ENCODE results near the gene CARM1. TPM values are rescaled to one million over a fixed set of nuclear protein-coding genes. Genes with fewer than 3 reads are reported as not detected.

CARM1 gene
- total and polyA plus RNA-seq, 2 of the 13 experiments (the other 11 are each of a cell fraction or from before 2014, with no cell fraction given), result 27.6 to 55.8 TPM

GRCh38 chr19:10928563-10929401, 57.4 kb downstream of the CARM1 start, which contains the start of the genes TIMM29 and YIPF2 (continued):
- TF ChIP-seq ZNF44 (CRISPR knock-in tag; IDR thresholded peaks at IDR 0.05), result 0 out of 2 replicates have a peak, but pooled peaks have one; percentile 57
- TF ChIP-seq, protein P1, sequence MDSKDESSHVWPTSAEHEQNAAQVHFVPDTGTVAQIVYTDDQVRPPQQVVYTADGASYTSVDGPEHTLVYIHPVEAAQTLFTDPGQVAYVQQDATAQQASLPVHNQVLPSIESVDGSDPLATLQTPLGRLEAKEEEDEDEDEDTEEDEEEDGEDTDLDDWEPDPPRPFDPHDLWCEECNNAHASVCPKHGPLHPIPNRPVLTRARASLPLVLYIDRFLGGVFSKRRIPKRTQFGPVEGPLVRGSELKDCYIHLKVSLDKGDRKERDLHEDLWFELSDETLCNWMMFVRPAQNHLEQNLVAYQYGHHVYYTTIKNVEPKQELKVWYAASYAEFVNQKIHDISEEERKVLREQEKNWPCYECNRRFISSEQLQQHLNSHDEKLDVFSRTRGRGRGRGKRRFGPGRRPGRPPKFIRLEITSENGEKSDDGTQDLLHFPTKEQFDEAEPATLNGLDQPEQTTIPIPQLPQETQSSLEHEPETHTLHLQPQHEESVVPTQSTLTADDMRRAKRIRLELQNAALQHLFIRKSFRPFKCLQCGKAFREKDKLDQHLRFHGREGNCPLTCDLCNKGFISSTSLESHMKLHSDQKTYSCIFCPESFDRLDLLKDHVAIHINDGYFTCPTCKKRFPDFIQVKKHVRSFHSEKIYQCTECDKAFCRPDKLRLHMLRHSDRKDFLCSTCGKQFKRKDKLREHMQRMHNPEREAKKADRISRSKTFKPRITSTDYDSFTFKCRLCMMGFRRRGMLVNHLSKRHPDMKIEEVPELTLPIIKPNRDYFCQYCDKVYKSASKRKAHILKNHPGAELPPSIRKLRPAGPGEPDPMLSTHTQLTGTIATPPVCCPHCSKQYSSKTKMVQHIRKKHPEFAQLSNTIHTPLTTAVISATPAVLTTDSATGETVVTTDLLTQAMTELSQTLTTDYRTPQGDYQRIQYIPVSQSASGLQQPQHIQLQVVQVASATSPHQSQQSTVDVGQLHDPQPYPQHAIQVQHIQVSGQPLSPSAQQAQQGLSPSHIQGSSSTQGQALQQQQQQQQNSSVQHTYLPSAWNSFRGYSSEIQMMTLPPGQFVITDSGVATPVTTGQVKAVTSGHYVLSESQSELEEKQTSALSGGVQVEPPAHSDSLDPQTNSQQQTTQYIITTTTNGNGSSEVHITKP (CRISPR knock-in tag; IDR thresholded peaks at IDR 0.05; ENCODE audit: low read depth), result no peak
- TF ChIP-seq FIP1L1 (IDR thresholded peaks at IDR 0.05; ENCODE audit: borderline replicate concordance, insufficient read depth, low read depth, low read length), result no peak
- no peak for TF ChIP-seq NCOA5 (CRISPR knock-in tag; IDR thresholded peaks at IDR 0.05)
- TF ChIP-seq, protein P2, sequence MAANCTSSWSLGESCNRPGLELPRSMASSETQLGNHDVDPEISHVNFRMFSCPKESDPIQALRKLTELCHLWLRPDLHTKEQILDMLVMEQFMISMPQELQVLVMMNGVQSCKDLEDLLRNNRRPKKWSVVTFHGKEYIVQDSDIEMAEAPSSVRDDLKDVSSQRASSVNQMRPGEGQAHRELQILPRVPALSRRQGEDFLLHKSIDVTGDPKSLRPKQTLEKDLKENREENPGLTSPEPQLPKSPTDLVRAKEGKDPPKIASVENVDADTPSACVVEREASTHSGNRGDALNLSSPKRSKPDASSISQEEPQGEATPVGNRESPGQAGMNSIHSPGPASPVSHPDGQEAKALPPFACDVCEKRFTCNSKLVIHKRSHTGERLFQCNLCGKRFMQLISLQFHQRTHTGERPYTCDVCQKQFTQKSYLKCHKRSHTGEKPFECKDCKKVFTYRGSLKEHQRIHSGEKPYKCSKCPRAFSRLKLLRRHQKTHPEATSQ (CRISPR knock-in tag; IDR thresholded peaks at IDR 0.05; ENCODE audit: borderline replicate concordance), result no peak
- no peak for TF ChIP-seq PATZ1 (CRISPR knock-in tag; IDR thresholded peaks at IDR 0.05)
- TF ChIP-seq, protein P3, sequence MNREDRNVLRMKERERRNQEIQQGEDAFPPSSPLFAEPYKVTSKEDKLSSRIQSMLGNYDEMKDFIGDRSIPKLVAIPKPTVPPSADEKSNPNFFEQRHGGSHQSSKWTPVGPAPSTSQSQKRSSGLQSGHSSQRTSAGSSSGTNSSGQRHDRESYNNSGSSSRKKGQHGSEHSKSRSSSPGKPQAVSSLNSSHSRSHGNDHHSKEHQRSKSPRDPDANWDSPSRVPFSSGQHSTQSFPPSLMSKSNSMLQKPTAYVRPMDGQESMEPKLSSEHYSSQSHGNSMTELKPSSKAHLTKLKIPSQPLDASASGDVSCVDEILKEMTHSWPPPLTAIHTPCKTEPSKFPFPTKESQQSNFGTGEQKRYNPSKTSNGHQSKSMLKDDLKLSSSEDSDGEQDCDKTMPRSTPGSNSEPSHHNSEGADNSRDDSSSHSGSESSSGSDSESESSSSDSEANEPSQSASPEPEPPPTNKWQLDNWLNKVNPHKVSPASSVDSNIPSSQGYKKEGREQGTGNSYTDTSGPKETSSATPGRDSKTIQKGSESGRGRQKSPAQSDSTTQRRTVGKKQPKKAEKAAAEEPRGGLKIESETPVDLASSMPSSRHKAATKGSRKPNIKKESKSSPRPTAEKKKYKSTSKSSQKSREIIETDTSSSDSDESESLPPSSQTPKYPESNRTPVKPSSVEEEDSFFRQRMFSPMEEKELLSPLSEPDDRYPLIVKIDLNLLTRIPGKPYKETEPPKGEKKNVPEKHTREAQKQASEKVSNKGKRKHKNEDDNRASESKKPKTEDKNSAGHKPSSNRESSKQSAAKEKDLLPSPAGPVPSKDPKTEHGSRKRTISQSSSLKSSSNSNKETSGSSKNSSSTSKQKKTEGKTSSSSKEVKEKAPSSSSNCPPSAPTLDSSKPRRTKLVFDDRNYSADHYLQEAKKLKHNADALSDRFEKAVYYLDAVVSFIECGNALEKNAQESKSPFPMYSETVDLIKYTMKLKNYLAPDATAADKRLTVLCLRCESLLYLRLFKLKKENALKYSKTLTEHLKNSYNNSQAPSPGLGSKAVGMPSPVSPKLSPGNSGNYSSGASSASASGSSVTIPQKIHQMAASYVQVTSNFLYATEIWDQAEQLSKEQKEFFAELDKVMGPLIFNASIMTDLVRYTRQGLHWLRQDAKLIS (CRISPR knock-in tag; IDR thresholded peaks at IDR 0.05), result no peak
- peak; percentile 94 for TF ChIP-seq SAP130 (CRISPR knock-in tag; IDR thresholded peaks at IDR 0.05; ENCODE audit: low read depth)
- peak; percentile 87 for TF ChIP-seq HOXA3 (CRISPR knock-in tag; IDR thresholded peaks at IDR 0.05)
- TF ChIP-seq MAF1 (CRISPR knock-in tag; IDR thresholded peaks at IDR 0.05; ENCODE audit: borderline replicate concordance), result no peak; the same call in 1 of the 2 replicates
- TF ChIP-seq DR1 (CRISPR knock-in tag; IDR thresholded peaks at IDR 0.05), result peak; percentile 33; the same call in 1 of the 2 replicates
- TF ChIP-seq ZNF468 (CRISPR knock-in tag; IDR thresholded peaks at IDR 0.05), result no peak
- TF ChIP-seq KDM4B (CRISPR knock-in tag; IDR thresholded peaks at IDR 0.05), result no peak
- no peak for TF ChIP-seq FUBP1 (CRISPR knock-in tag; IDR thresholded peaks at IDR 0.05; ENCODE audit: borderline replicate concordance)
- peak; percentile 49; the same call in 1 of the 2 replicates for TF ChIP-seq NFYC (CRISPR knock-in tag; IDR thresholded peaks at IDR 0.05)
